Ovary (tissue), 3 donors: ENCODE data around the gene TMEM156.

Source experiments
- CTCF ChIP-seq, 3 donors: fragments of 450-650 bp in 2 of 3; fragments of 200-600 bp in 1 of 3; IDR thresholded peaks; one replicate each; pipeline versions ENCODE4 v1.5.1 to v1.8.0; 2016 to 2022; ENCODE audit warnings: antibody characterized with exemption in 3 of 3, mild to moderate bottlenecking in 1 of 3
- EP300 ChIP-seq: sonication (generic); formaldehyde crosslinking; IDR thresholded peaks from one replicate; pipeline ENCODE4 v1.6.1; 2017; ENCODE audit warnings: antibody characterized with exemption
- donor health status: DM: no; HTN: no; CAD: no.

GRCh38 chr4:38944440-38944839 is 87.8 kb downstream of the TMEM156 start:
- TF ChIP-seq EP300 (no peak), CTCF (IDR thresholded peaks at IDR 0.05) (no peak)
